Endometrial microvascular endothelial cells (primary cell): ENCODE results near the gene SLC10A2. TPM values are rescaled to one million over a fixed set of nuclear protein-coding genes. Genes with fewer than 3 reads are reported as not detected.
"Not testable (repeated sequence)": the region's sequence is repeated elsewhere in the genome, so short reads cannot be mapped to it uniquely, and the experiment has no call there.

Experiments
- in situ Hi-C: cut with HindIII; loops from 2 replicates; pipeline ENCODE4 v1.10.0; 2017; ENCODE audit warnings: low sequenced_read_pairs, low pct_unique_long_range_greater_than_20kb; ENCODE audit errors: inconsistent ontology term
- total RNA-seq: library from RNA; depleted of rRNA; stranded (reverse); fragments of >200 nt; gene quantifications from one replicate; pipeline ENCODE4 v1.2.3, GENCODE V29; 2015; ENCODE audit errors: inconsistent ontology term

The SLC10A2 gene
- not detected for total RNA-seq

DNA sequence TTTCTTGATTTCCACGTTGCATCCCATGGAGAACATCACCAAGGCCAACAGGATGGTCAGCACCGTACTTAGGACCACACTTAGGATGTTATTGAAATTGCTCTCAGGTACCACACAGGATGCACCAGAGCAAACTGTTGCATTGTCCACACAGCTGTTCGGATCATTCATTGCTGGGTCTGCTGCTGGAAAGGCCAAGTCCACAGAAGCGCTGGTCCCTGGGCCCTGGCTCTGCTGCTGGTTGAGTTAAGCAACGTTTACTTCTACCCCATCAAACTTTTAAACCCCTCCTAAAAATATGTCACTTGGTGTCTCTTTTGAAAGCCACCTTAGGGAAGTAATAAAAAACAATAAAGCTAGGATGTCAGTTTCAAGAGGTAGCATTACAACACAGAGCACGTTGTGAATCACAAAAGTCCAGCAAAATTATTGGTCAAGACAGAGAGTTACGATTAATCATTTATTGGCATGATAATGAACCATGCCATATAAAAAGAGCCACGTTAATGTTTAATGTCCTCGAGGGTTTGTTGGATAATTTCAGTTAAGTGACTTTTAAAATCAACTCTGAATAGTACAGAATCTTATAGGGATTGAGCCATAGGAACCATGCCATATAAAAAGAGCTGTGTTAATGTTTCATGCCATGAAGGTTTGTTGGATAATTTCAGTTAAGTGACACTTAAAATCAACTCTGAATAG, at the start of gene SLC10A2:
SLC10A2 (minus strand) TSS at position 339 of the 702 bp plus-strand sequence; CDS start at position 171, 168 bp downstream.
- in situ Hi-C loops, result no loop called here

GRCh38 chr13:103107580-103107979, 41.4 kb upstream of the SLC10A2 start:
- in situ Hi-C loops, result no loop called here

GRCh38 chr13:103104340-103104739, 38.1 kb upstream of the SLC10A2 start:
- in situ Hi-C loops, result no loop called here

- in situ Hi-C loops, result not testable (repeated sequence)
Measured at GRCh38 chr13:103103456-103103855, 37.2 kb upstream of the SLC10A2 start.

GRCh38 chr13:103102482-103102881, 36.3 kb upstream of the SLC10A2 start:
- in situ Hi-C loops, result no loop called here

DNA sequence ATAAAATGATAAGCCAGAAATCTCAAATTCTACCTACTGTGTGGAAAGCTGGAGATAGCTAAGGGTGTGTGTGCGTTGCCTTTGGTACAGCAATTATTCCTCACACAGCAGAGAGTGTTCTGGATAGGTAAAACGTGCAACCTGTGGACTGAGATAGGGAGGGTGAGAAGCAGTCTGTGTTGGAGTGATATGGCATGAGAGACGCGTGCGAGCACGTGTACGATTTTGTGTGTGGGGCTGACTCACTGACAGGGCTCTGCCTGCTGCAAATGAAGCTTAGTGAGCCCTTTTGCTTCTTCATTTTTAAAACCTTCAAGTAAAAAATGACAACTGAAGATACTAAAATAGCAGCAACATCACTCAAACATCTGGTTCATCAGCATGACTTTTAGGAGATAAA, 35.7 kb upstream of the SLC10A2 start:
- in situ Hi-C loops, result no loop called here

DNA sequence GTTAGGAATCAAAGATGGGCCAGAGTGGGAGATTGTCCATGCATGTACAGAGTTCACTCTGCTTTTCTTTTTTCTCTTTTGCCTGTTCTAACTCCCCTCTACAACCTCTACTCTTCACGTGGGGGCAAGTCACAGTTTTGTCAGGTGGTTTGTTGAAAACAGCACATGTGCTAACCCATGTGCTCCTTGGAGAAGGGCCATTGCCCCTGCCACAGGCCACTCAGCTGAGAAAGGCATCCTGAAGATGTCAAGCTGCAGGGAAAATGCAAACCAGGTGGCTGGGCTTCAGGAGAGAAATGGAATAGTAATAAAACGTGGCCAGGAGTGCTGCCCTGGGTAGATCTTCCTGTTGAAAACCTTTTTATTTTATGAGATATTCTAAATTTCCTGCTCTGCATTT, 35.3 kb upstream of the SLC10A2 start:
- in situ Hi-C loops, result no loop called here

DNA sequence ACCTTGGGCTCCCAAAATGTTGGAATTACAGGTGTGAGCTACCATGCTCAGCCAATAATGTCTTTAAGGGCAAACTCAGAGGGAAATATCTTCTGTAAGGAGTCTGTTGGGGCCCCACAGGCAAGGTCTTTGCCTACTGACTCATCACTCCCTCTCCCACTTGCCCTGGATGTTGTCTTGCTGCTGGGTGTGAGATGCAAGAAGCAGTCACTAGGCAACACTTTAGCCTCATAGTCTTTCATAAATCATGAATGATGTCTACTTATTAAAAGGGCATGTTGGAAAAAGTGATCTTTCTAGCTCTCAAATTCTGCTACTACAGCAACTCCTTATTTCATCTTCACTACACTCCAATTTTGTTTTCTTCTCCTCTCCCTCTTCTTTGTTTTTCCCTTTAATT, 34.6 kb upstream of the SLC10A2 start:
- in situ Hi-C loops, result no loop called here

- in situ Hi-C loops, result no loop called here
Measured at GRCh38 chr13:103099722-103100293, 33.6 kb upstream of the SLC10A2 start.

GRCh38 chr13:103098535-103098934, 32.3 kb upstream of the SLC10A2 start:
- in situ Hi-C loops, result no loop called here

DNA sequence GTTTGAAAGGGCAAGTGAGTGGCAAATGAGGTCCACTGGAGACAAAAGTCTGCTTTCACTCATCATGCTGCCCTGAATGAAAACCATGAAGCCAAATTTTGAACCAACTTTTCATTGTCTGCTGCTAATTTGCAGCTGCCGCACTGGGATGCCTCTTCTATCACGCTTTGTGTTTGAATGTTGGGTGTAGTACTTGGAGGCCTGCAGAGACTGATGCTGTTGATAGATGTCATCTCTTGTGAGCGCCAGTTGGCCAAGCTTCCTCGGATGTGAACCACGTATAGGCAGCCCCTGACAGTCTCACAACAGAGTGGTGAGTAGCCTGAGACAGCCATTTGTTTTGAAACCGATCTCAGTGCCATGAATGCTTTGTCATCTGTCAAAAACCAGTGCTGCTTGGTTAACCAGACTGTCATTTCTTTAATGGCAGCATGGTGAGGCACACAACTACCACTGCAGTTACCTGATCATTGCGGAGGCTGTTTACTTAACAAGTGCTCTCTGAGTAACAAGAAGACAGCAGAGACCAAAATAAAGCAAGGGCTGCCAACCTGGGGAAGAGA, 31.2 kb upstream of the SLC10A2 start:
- in situ Hi-C loops, result no loop called here

DNA sequence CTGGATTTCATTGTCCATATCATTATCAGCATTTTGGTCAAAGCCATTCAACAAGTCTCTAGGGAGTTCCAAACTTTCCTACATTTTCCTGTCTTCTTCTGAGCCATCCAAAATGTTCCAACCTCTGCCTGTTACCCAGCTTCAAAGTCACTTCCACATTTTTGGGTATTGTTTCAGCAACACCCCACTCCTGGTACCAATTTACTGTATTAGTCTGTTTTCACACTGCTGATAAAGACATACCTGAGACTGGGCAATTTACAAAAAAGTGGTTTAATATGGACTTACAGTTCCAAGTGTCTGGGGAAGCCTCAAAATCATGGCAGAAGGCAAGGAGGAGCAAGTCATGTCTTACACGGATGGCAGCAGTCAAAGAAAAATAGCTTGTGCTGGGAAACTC, 27.4 kb upstream of the SLC10A2 start:
- in situ Hi-C loops, result not testable (repeated sequence)

GRCh38 chr13:103087275-103087674, 21.1 kb upstream of the SLC10A2 start:
- in situ Hi-C loops, result no loop called here

DNA sequence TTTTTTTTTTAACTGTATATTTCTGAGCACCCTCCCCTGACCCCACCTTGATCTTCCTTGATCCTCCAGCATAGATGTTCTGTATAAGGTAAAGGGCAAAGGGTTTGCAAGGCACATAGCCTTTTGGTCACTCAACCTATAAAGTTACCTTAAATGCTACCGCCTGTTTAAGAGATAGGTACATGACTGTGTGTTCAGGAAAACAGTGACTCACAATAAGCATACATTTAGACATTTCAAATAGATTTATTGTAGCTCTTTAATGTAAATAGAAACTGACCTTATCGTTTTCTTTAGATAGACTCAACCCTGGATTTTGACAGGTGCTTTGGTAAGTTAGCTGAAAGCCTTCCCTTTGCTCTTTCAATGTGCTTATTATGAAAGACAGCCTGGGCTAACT, 15.2 kb upstream of the SLC10A2 start:
- in situ Hi-C loops, result no loop called here

DNA sequence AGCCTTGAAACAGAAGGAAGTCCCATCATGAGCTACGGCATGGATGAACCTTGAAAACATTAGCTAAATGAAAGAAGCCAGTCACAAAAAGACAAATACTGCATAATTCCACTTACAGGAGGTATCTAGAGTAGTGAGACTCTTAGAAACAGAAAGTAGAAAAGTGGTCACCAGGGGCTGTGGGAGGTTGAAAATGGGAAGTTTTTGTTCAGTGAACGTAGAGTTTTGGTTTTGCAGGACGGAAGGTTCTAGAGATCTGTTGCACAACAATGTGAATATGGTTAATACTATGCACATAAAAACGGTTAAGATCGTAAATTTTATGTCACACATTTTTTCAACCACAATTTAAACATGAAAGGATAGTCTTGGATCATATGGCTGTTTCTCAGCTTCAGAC, 11.9 kb upstream of the SLC10A2 start:
- in situ Hi-C loops, result no loop called here

DNA sequence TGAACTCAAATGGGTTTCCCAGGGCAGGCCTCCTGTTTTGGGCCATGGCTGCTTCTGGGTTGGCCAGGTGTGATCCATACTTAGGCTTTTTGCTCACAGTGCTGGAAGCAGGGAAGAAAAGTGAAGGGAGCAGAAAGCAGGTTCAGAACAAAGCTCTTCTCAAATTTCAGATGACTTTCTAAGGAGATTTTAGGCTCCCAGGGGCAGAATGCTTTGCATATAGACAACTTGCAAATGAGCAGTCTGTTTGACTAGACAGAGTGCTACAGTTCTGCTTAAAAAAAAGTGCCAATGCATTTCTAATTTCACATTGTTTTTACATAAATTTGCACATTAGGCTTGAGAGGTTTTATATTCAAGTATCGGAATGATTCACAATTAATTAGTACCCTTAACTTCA, 2.6 kb upstream of the SLC10A2 start:
- in situ Hi-C loops, result no loop called here

DNA sequence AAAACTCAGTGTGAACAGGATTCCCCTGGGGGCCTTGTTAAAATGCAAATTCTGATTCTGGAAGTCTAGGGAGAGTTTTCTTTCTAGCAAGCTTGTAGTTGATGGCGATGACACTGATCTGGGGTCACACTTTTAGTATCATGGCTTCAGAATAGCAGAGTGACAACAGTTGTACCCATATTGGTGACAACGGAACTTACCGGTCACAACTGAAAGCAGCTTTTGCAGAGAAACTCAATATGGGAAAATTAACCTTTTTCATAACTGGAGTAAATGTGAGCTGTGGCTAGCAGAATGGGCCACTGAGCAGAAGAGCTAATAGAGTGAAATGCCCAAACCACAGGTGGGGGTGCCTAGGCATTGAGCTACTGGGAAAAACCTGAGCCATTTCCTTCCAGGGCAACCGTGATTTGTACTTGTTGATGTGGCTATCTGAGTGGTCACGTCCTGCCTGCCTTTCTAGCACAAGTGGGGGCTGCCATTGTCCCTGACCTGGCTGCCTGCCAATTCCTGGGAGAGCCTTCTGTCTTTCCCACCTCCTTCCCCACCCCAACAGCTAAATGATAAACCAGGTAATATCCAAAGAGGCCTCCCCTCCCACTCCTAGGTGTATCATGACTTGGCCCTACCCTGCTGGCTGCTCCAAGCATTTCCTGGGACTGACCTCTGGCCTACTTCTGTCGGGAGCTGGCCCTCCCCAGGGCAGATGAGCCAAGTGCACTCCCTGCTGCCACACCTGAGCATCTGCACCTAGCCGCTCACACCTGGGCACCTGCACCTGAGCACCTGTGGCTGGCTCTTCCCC, 1.7 kb upstream of the SLC10A2 start:
- in situ Hi-C loops, result no loop called here

- in situ Hi-C loops, result no loop called here
Measured at GRCh38 chr13:103066781-103067345, 646 bp upstream of the SLC10A2 start.

DNA sequence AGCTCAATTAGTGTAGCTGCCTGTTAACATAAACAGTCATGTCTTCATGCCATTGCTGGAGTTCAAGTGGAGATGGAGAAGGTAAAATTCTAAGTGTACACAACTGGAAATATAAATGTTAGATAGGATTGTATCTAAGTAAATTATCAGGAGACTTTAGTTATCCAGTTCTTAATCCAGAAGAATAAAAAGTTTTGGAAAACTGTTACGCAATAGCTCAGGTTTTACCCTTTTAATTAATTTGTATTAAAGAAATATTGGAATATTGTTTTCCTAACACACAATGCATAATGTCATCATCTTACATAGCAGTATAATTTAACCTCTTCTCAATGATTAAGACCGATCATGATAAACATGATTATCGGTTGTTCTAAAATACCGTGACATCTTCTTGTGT, 2.8 kb downstream of the SLC10A2 start:
- in situ Hi-C loops, result no loop called here
